DOHH2 (cell line): ENCODE results near the gene TCERG1L.

Source experiments
- H3F3A ChIP-seq: fragments of 200-600 bp; sonication (generic), shearing (Covaris generic); 2 replicates; pipeline ENCODE4 v1.6.0; 2016; ENCODE audit warnings: antibody characterized with exemption, mild to moderate bottlenecking; ENCODE audit not compliant: control insufficient read depth, insufficient read depth
- H3K27ac ChIP-seq: fragments of 200-600 bp; sonication (generic); 2 replicates; pipeline ENCODE4 v1.5.1; 2014; ENCODE audit warnings: low read depth, mild to moderate bottlenecking, low read length, moderate library complexity
- H3K27me3 ChIP-seq: fragments of 200-600 bp; sonication (generic); 2 replicates; pipeline ENCODE4 v1.6.1; 2014; ENCODE audit warnings: mild to moderate bottlenecking, low read length, mixed read lengths; ENCODE audit not compliant: control insufficient read depth
- H3K36me3 ChIP-seq: fragments of 200-600 bp; sonication (generic); 2 replicates; pipeline ENCODE4 v1.6.1; 2014; ENCODE audit warnings: mild to moderate bottlenecking, low read length, moderate library complexity, mixed read lengths; ENCODE audit not compliant: control insufficient read depth
- H3K4me1 ChIP-seq: fragments of 200-600 bp; sonication (generic); 2 replicates; pipeline ENCODE4 v1.6.1; 2014; ENCODE audit warnings: mild to moderate bottlenecking, low read length, mixed read lengths; ENCODE audit not compliant: control insufficient read depth
- H3K4me2 ChIP-seq: fragments of 200-600 bp; sonication (generic); 2 replicates; pipeline ENCODE4 v1.6.0; 2014; ENCODE audit warnings: mild to moderate bottlenecking, low read length, moderate library complexity
- H3K4me3 ChIP-seq: fragments of 200-600 bp; sonication (generic); 2 replicates; pipeline ENCODE4 v1.5.1; 2014; ENCODE audit warnings: mild to moderate bottlenecking, low read length, mixed read lengths
- H3K79me2 ChIP-seq: fragments of 200-600 bp; sonication (generic); 2 replicates; pipeline ENCODE4 v1.6.1; 2014; ENCODE audit warnings: mild to moderate bottlenecking, low read length, mixed read lengths; ENCODE audit not compliant: control insufficient read depth
- H3K9me2 ChIP-seq: fragments of 200-600 bp; sonication (generic); replicated peaks from 2 replicates; pipeline ENCODE4 v1.6.1; 2014; ENCODE audit warnings: mild to moderate bottlenecking, low read length, mixed read lengths; ENCODE audit not compliant: control insufficient read depth
- H3K9me3 ChIP-seq: fragments of 200-600 bp; sonication (generic); 2 replicates; pipeline ENCODE4 v1.6.1; 2014; ENCODE audit warnings: antibody characterized with exemption, low read length, mixed read lengths; ENCODE audit not compliant: control insufficient read depth, insufficient read depth
- H4K20me1 ChIP-seq: fragments of 200-600 bp; sonication (generic); 2 replicates; pipeline ENCODE4 v1.6.0; 2014; ENCODE audit warnings: low read depth, mild to moderate bottlenecking, antibody characterized with exemption, low read length, moderate library complexity; ENCODE audit not compliant: control insufficient read depth, insufficient read depth
- EZH2phosphoT487 ChIP-seq: fragments of 200-600 bp; sonication (generic); IDR thresholded peaks from 2 replicates; pipeline ENCODE4 v1.6.1; 2017; ENCODE audit warnings: borderline replicate concordance, mild to moderate bottlenecking, antibody characterized with exemption, low read length, moderate library complexity, mixed read lengths
- TF ChIP-seq, protein P1 (sequence below): fragments of 200-600 bp; sonication (generic); IDR thresholded peaks from one replicate; pipeline ENCODE4 v1.5.1; 2014; ENCODE audit warnings: antibody characterized with exemption, mild to moderate bottlenecking, low read depth, low read length; ENCODE audit not compliant: poor library complexity, severe bottlenecking

Gene TCERG1L

DNA sequence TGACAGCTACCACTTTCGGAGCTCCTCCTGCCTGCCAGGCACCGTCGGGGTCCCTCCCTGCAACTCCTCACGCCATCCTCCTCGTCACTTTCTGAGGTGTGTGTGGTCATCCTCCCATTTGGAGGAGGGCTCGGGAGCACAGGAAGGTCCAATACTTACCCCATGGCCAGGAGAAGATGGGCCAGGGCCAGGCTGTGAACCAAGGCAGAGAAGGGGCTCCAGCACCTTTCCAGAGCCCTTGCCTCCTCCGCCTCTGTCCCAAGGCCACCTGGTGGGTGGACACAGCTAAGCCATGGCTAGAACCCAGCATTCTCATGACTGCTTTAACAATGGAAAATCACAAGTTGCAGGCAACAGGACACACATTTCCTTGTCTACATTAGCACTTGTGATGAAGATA, 215.5 kb downstream of the TCERG1L start:
- no peak for TF ChIP-seq EZH2phosphoT487
- TF ChIP-seq, protein P1, sequence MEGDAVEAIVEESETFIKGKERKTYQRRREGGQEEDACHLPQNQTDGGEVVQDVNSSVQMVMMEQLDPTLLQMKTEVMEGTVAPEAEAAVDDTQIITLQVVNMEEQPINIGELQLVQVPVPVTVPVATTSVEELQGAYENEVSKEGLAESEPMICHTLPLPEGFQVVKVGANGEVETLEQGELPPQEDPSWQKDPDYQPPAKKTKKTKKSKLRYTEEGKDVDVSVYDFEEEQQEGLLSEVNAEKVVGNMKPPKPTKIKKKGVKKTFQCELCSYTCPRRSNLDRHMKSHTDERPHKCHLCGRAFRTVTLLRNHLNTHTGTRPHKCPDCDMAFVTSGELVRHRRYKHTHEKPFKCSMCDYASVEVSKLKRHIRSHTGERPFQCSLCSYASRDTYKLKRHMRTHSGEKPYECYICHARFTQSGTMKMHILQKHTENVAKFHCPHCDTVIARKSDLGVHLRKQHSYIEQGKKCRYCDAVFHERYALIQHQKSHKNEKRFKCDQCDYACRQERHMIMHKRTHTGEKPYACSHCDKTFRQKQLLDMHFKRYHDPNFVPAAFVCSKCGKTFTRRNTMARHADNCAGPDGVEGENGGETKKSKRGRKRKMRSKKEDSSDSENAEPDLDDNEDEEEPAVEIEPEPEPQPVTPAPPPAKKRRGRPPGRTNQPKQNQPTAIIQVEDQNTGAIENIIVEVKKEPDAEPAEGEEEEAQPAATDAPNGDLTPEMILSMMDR, result no peak
- Histone ChIP-seq H3K9me2 (no peaks in the 10 kb centered on the region), H3K27me3 (no peaks in the 10 kb centered on the region), H3K4me1 (no peaks in the 10 kb centered on the region), H3K4me2 (no peak overlapping the region), H3K36me3 (no peaks in the 10 kb centered on the region), H4K20me1 (no peaks in the 10 kb centered on the region), H3K79me2 (no peaks in the 10 kb centered on the region), H3F3A (no peaks in the 10 kb centered on the region), H3K27ac (no peak overlapping the region), H3K9me3 (no peaks in the 10 kb centered on the region), H3K4me3 (no peak overlapping the region)

DNA sequence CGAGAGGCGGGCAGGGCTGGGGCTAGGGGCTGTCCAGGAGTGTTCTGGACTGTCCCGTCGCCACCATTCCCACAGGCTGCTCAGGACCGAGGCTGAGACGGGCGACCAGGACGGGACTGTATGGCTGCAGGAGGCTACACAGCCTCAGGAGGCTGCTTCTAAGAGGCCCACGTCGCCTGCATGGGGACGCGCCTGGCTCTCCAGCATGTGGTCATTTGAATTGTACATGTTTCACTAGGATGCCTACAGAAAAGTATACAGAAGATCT, 216.3 kb downstream of the TCERG1L start:
- no peaks in the 10 kb centered on the region for H3K4me1 ChIP-seq
- TF ChIP-seq, protein P1, result no peak
- TF ChIP-seq EZH2phosphoT487, result no peak
- H3K4me3 ChIP-seq, result no peak overlapping the region
- no peak overlapping the region for H3K4me2 ChIP-seq
- H3K27ac ChIP-seq, result no peak overlapping the region
- H3K36me3 ChIP-seq, result no peaks in the 10 kb centered on the region
- no peaks in the 10 kb centered on the region for H3K27me3 ChIP-seq
- no peaks in the 10 kb centered on the region for H4K20me1 ChIP-seq
- no peaks in the 10 kb centered on the region for H3F3A ChIP-seq
- no peaks in the 10 kb centered on the region for H3K9me2 ChIP-seq
- no peaks in the 10 kb centered on the region for H3K79me2 ChIP-seq
- no peaks in the 10 kb centered on the region for H3K9me3 ChIP-seq

DNA sequence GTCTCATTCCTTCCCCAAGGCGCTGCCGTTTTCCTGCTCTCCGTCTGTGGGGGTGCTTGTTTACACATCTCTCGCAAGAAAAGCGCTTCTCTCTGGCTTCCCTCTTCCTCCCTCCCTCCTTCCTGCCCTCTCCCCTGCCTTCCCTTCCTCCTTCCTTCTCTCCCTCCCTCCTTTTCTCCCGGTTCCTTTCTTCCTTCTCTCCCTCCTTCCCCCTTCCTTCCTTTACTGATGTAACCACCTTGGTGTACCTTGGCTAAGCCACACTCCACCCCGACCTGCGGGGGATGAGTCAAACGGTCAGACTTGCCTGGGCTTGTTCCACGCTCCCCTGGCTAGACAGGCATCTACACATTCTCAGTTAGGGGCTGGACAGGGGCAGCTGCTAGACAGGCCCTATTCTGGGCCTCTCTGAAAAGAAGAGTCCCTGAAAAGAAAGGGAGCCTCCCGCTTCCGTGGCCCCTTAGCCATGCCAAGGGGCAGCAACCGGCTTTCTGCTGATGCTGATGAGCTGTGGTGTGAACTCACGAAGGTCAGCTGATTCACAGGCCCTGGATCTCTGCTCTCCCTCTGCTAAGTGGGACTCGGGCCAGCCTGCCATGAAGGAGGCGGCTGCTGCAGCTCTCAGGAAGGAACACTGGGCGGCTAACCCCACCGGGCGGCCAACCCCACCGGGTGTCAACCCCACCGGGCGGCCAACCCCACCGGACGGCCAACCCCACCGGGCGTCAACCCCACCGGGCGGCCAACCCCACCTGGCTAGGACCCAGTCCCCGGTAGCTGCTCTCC, 216.8 kb downstream of the TCERG1L start:
- H3K27me3 ChIP-seq, result no peaks in the 10 kb centered on the region
- H3K4me1 ChIP-seq, result no peaks in the 10 kb centered on the region
- H3K4me3 ChIP-seq, result no peak overlapping the region
- H3F3A ChIP-seq, result no peaks in the 10 kb centered on the region
- no peaks in the 10 kb centered on the region for H3K36me3 ChIP-seq
- H3K27ac ChIP-seq, result no peak overlapping the region
- H3K9me2 ChIP-seq, result no peaks in the 10 kb centered on the region
- no peaks in the 10 kb centered on the region for H3K9me3 ChIP-seq
- no peaks in the 10 kb centered on the region for H4K20me1 ChIP-seq
- TF ChIP-seq, protein P1, result no peak
- no peak for TF ChIP-seq EZH2phosphoT487
- H3K4me2 ChIP-seq, result no peak overlapping the region
- no peaks in the 10 kb centered on the region for H3K79me2 ChIP-seq
